ENCODE data around the gene RPL23. TPM values are rescaled to one million over a fixed set of nuclear protein-coding genes. Genes with fewer than 3 reads are reported as not detected.
A peak's percentile ranks its signal among the peaks of the same experiment; 100 is the strongest.

RPL23 gene
- total RNA-seq (2014; rRNA removed; shearing (Covaris generic)) = 1,883 and 2,158 TPM in 2 replicates

DNA sequence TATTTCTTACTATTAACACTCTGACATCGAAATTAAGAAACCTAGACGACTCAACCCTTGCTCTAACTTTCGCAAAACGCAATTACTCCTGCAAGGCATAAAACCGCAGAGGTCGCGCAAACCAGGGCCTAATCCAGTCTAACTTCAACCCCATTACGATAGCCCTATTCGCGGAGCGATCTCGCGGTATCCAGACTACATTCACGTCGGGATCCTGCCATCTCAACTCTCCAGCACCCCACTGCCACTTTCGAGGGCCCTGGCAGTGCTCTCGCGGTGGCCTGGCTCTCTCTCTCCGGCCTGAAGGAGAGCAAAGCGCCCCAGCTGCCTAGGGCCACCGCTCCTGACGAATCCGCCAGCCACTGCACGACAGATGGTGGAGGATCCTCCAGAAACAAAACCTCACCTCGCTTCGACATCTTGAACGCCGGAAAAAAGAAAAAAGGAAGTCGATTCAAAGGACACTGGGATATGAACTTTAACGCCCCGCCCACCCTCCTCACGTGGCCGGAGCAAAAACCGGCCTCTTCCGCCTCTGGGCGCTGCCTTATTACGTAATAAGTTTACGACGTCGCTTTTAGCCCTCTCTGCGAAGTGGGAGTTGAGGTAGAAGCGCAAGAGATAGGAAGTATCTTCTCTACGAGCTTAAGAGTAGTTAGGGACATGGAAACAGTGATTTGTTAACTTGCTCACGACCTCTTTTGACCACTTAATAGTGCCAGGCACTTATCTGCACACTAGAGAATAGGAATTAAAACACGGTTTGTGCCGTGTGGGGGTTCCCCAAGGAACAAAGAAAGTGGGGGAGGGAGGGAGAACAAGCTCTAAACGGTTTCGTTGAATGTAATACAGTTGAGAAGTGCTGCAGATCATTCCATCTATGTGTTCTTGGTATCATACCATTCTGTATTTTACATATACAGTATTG lies at the start of gene RPL23:
RPL23 (minus strand) TSS at position 430 of the 928 bp plus-strand sequence; CDS start at position 419, 11 bp downstream.
- peak; percentile 97 for DNase-seq (ENCODE audit: low spot score)
- in situ Hi-C loops (cut with HindIII; ENCODE audit: low sequenced_read_pairs) = no loop called here

DNA sequence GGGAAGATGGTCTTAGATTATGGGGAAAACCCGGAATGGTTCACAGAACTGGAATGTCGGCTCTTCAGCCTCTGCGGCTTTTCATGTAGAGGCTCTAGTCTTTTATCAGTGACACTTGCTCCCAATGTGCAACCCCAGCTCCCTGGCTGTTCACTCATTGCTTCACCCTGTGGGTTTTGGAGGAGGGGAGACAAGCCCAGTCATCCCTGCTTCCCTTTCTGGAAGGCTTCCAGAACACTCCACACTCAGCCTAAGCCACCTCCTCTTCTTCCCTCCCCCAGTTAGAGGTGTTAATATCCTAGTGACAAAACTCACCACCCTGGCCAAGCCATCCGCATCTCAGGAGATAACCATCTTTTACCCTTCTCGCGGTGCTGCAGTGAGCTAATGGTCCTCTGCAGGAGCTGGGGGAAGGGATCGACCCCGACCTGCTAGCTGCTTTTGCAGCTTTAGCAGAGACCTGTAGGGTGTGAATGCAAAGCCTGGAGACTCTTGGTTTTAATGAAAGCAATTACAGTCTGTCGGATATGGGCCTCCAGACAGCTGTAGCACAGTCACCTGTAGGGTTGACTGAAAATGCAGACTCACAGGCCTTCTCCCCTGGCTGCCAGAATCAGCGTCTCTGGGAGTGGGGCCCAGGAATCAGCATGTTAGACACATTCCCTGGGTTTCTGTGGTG lies 47.6 kb upstream of the RPL23 start:
- in situ Hi-C loops (cut with HindIII; ENCODE audit: low sequenced_read_pairs) = no loop called here
- no peak for DNase-seq (ENCODE audit: low spot score)

DNA sequence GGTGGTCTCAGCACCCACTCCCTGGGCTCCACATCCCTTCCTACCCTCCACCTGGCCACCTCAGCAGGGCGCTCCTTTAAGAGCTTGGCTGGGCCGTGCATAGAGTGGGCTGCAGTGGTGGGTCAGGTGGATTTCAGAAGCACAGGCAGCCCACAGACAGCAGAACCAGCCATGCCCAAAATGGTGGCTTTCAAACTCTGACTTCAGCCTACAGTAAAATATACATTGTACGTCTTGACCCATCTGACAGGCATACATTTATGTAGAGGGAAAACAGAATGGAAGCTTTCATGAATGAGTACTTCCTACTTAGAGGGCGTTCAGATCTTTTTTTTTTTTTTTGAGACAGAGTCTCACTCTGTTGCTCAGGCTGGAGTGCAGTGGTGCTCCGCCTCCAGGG lies 45.9 kb upstream of the RPL23 start:
- in situ Hi-C loops (cut with HindIII; ENCODE audit: low sequenced_read_pairs) = loop anchor here (10.0 kb wide), 1 partner anchor 75 kb away; the partner anchor contains the start of gene CWC25
- DNase-seq (ENCODE audit: low spot score) = no peak

DNA sequence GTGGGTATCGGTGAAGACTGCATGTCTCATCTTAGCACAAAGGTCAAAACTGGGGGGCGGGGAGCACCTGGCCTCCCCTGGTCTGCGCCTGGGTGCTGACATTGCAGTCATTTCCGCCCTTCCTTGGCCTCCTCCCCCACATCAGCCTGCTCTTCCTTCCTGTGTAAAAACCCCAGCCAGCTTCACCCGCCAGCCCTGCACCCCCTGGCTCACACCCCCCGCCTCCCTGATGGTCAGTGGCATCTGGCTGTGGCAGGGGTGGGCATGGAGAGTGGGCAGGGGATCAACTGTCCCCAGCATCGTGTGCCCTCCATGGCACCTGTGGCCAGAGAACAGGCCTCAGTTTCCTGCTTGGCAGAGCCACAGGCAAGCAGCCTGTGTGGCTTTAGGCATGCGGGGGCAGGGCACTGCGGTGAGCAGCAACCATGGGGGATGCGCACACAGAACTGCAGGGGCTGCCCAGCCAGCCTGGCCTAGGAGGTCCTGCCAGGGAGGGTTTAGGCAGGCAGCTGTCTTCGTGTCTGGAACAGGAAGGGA lies 45.4 kb upstream of the RPL23 start:
- in situ Hi-C loops (cut with HindIII; ENCODE audit: low sequenced_read_pairs) = loop anchor here (10.0 kb wide), 1 partner anchor 74 kb away; the partner anchor contains the start of gene CWC25
- no peak for DNase-seq (ENCODE audit: low spot score)

DNA sequence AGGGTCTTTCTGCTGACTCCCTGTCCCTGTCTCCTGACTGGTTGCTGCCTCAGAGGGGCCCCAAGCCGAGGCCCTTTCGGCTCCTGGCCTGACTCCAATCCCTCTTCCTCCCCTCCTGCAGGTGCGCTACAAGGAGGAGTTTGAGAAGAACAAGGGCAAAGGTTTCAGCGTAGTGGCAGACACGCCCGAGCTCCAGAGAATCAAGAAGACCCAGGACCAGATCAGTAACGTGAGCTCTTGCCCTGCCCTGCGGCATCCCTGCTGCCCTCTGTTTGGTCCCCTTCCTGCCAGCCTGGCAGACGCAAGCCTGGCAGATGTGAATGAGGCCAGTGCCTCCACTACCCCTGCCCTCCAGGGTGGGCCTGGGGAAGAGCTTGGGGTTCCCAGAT lies 44.8 kb upstream of the RPL23 start:
- no peak for DNase-seq (ENCODE audit: low spot score)
- in situ Hi-C loops (cut with HindIII; ENCODE audit: low sequenced_read_pairs) = loop anchor here (10.0 kb wide), 1 partner anchor 73 kb away; the partner anchor contains the start of gene CWC25

DNA sequence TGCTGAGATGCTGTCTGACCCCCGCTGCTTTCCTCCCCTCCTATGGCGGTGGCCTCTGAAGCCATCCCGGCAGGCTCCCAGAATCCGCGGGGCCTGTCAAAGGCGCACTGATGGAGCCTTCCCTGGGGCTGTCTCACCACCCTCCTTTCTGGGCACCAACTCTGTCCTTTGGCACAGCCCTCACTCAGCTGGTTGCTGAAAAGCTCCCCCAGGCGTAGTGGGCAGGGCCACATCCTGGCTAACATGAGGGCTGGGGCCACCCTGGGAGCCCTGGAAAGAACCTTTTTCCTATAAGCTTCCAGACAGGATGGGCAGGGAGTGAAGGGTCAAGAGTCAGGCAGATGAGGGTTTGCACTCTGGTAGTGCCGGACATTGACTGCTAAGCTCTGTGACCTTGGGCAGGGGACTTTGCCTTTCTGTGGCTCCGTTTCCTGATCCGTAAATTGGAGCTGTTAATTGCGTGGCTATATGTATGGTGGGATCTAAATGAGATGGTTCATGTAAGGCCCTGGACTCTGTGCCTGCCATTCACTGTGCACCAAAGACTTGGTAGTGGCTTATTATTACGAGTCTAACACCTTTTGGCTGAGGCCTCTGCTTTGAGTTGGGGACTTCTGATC lies 44.3 kb upstream of the RPL23 start:
- in situ Hi-C loops (cut with HindIII; ENCODE audit: low sequenced_read_pairs) = loop anchor here (10.0 kb wide), 1 partner anchor 73 kb away; the partner anchor contains the start of gene CWC25
- no peak for DNase-seq (ENCODE audit: low spot score)

DNA sequence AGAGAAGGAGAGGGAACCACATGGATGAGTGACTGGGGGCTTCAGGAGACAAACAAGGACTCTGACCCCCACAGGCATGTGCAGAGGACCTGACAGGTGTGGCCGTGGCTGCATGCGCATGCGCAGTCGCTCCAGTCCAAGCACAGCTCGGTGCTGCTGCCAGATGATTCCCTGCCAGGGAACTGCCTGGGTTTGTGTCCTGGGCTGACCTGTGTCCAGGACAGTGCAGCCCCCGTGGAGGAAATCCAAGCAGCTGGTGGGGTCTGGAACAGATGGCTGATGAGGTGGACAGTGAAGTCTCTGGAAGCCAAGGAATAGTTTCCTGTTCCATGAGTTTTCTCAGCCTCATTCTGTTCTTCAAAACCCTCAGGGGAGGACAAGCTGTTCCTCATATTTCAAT lies 43.7 kb upstream of the RPL23 start:
- in situ Hi-C loops (cut with HindIII; ENCODE audit: low sequenced_read_pairs) = loop anchor here (10.0 kb wide), 1 partner anchor 72 kb away; the partner anchor contains the start of gene CWC25
- DNase-seq (ENCODE audit: low spot score) = no peak

DNA sequence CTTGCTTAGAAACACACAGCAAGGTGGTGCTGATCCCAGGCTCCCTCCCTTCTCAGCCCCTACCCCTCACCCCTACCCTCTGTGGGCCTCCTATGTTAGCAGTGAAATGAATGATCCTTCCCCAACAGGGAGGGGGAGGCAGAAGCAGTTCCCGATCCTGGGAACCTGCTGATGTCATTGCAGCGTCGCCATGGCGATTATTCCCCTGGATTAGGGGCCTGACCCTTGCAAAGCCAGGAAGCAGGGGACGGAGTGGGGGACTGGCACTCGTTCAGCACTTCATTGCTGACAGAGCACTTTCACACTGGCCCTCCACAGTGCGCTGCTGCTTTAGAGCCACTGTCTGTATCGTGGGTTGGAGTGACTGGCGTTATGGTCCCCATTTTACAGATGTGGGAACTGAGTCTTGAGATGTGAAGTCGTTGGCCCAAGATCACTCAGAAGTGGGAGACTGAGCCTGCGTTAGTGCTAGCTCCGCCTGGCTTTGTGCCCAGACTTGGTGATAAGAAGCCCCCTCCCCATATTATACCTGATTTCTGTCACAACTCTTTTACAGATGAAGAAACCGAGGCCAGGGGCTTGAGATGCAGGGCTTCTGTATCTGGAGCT lies 42.9 kb upstream of the RPL23 start:
- DNase-seq (ENCODE audit: low spot score) = no peak
- in situ Hi-C loops (cut with HindIII; ENCODE audit: low sequenced_read_pairs) = loop anchor here (10.0 kb wide), 1 partner anchor 72 kb away; the partner anchor contains the start of gene CWC25

DNA sequence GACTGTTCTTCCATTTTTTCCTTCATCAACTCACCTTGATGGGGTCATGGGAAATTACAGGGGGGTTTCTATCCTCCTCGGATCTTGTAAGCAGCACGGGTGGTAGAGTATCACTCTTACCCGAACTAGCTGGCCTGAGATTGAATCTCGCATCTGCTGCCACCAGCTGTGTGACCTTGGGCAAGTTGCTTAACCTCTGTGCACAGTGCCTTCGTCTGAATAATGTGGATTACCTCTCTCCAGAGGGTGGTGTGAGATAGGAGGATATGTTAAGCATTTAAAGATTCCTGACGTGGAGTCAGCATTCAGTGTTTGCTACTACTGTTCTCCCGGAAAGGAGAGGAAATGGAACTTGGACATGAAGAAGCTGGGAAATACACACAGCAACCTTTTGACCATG lies 40.8 kb upstream of the RPL23 start:
- in situ Hi-C loops (cut with HindIII; ENCODE audit: low sequenced_read_pairs) = loop anchor here (10.0 kb wide), 1 partner anchor 69 kb away; the partner anchor contains the start of gene CWC25
- no peak for DNase-seq (ENCODE audit: low spot score)

DNA sequence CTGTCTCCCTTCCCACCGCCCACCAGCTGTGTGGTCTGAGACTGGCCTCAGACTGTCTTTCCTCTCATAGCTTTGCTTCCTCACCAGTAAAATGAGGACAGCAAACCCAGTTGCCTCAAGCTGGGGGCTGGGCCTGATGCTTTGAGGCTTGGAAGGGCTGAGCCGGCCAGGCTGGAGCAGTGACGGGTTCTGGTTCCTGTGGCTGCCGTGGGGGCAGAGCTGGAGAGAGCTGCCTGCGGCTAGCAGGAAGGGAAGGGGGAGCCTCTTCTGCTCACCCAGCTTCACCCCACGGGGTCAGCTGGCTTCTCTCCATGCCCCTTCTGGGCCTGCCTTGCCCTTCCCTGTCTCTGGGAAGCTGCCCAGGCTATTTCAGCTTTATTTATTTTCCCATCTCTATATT lies 40.1 kb upstream of the RPL23 start:
- in situ Hi-C loops (cut with HindIII; ENCODE audit: low sequenced_read_pairs) = loop anchor here (10.0 kb wide), 1 partner anchor 69 kb away; the partner anchor contains the start of gene CWC25
- DNase-seq (ENCODE audit: low spot score) = no peak

DNA sequence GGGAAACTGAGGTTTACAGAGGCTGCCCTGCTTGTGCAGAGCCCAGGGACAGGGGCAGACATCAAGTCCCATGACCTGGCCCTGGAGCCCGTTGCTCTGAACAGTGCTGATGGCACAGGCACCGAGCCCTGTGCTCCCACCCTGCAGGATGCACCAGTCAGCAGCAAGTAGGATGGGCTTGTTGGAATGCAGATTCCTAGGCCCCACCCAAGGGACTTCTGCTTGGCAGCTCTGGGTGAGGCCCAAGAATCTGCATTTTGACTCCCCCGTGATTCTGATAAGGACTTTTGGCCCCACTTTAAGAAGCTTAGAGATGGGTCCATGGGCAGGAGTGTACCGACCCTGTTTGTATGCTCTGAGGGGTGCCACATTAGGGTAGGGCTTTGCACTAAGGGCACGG lies 39.6 kb upstream of the RPL23 start:
- DNase-seq (ENCODE audit: low spot score) = no peak
- in situ Hi-C loops (cut with HindIII; ENCODE audit: low sequenced_read_pairs) = loop anchor here (10.0 kb wide), 1 partner anchor 68 kb away; the partner anchor contains the start of gene CWC25

DNA sequence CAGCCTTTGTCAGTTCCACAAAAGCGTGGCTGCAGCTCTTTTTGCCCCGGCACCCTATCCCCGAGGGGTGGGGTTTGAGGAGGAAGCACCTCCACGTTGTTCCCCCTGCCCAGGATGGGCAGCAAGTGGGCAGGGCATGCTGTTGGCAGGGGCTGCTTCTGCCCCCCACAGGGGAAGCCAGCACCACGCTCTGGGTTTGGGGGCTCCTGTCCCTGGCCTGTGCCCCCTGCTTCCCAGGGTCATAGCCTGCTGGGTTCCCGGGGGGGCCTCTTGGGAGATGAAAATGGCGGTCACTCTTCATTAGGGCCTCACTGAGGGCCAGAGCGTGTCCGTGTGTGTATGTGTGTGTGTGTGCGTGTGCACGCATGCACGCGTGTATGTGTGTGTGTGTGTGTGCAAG lies 39.1 kb upstream of the RPL23 start:
- no peak for DNase-seq (ENCODE audit: low spot score)
- in situ Hi-C loops (cut with HindIII; ENCODE audit: low sequenced_read_pairs) = loop anchor here (10.0 kb wide), 1 partner anchor 68 kb away; the partner anchor contains the start of gene CWC25

DNA sequence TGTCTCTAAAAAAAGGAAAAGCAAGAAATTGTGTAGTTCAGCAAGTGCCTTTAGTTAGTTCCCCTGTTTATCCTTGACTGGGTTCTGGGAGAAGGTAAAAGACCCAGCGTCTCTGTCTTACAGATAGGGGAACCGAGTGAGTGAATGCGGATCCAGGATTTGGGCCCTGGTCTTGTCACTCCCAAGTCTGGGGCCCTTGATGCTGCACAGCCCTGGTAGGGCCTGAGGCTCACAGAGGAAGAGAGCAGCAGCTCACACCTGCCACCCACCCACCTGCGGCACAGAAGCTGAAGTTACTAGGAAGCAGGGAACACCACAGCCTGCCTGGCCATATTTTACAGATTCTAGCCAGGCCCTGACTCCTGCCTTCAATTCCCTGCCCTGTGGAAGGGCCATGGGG lies 38.6 kb upstream of the RPL23 start:
- DNase-seq (ENCODE audit: low spot score) = no peak
- in situ Hi-C loops (cut with HindIII; ENCODE audit: low sequenced_read_pairs) = loop anchor here (10.0 kb wide), 1 partner anchor 67 kb away; the partner anchor contains the start of gene CWC25

DNA sequence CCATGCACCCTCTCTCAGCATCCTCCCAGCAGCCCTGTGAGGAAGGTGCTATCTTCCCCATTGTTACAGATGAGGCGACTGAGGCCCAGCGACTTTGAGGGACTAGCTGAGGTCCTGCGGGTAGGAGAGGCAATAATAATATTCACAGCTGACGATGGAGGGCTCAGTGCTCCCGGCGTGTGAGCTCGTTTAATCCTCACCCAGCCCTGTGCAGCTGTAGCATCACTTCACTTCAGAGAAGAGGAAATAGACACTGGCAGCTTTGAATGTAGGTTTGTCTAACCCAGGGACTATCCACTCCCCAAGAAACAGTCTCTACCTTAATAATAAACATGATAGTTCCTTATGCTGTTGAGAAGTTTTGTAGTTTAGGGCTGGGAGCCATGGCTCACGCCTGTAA lies 37.9 kb upstream of the RPL23 start:
- in situ Hi-C loops (cut with HindIII; ENCODE audit: low sequenced_read_pairs) = loop anchor here (10.0 kb wide), 1 partner anchor 67 kb away; the partner anchor contains the start of gene CWC25
- DNase-seq (ENCODE audit: low spot score) = no peak

DNA sequence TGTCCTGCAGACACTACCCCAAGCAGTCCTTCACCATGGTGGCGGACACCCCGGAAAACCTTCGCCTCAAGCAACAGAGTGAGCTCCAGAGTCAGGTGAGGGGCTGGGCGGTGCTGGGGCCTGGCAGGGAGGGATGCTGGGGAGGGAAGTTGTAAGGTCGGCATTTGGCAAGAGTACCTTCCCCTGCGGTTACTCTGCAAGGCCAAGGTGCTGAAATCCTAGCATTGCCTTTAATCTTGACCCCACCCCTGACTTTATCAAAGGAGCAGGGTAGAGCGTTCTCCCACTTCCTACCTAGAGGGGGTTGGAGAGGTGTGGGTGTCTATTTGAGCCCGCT lies 36.9 kb upstream of the RPL23 start:
- DNase-seq (ENCODE audit: low spot score) = no peak
- in situ Hi-C loops (cut with HindIII; ENCODE audit: low sequenced_read_pairs) = loop anchor here (10.0 kb wide), 1 partner anchor 66 kb away; the partner anchor contains the start of gene CWC25

DNA sequence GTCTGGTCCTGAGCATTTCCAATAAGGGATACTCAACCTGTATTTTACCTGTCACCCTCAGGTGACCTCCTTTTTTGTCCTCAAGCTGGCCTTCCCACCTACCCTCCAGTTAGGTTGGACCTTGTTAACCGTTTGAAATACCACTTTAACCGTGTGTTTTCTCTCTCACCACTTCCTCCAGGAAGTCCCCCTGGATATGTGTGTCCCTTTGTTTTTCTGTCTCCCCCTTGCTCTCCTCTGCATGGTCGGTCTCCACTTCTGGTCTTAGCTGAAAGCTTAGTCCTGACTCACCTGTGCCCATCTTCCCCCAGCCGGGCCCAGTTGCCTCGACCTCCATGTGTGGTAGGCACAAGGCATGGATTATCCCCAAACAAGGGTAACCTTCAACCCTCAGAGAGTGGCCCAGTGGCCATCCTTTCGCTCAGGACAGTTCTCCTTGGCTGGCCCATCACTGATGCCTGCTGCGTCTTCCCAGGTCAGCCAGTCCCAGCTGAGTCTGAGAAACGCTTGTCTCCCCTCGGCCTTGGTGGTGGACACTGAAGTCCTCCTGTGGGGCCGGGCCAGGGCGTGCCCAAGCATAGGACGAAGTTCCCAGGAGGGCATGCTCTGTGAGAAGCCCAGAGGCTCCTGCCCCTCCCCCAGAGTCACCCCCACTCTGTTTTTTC lies 36.4 kb upstream of the RPL23 start:
- in situ Hi-C loops (cut with HindIII; ENCODE audit: low sequenced_read_pairs) = loop anchor here (10.0 kb wide), 1 partner anchor 65 kb away; the partner anchor contains the start of gene CWC25
- DNase-seq (ENCODE audit: low spot score) = no peak

DNA sequence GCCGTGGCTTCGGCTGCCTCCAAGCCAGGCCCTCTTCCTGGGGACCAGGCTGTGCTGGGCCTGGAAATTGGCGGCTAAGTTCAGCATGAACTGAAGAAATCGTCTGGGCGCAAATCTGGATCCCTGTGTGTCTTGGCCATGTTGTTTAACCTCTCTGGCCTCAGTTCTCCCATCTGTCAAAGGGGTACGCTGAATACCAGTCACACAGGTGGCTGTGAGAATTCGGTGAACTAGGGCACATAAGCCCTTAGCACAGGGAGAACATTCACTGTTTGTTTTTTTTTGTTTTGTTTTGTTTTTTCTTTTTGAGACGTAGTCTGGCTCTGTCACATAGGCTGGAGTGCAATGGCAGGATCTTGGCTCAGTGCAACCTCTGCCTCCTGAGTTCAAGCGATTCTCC lies 35.3 kb upstream of the RPL23 start:
- no peak for DNase-seq (ENCODE audit: low spot score)
- in situ Hi-C loops (cut with HindIII; ENCODE audit: low sequenced_read_pairs) = no loop called here

DNA sequence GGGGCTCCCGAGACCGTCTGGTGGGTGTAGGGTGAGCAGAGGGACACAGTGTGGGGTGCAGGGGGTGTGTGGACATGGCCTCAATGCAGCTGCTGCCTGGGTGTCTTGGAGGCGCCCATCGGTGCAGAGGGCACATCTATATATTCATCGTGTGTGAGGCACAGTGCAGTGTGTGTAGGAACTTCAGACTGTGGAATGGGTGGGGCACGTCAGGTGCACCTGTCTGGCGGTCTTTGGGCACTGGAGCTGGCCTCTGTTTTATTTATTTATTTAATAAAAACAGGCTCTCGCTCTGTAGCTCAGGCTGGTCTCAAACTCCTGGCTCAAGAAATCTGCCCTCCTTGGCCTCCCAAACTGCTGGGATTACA lies 33.1 kb upstream of the RPL23 start:
- in situ Hi-C loops (cut with HindIII; ENCODE audit: low sequenced_read_pairs) = no loop called here
- no peak for DNase-seq (ENCODE audit: low spot score)
